ENCODE results near the gene BDNF.
A peak's percentile ranks its signal among the peaks of the same experiment; 100 is the strongest.
"Not testable (repeated sequence)": the region's sequence is repeated elsewhere in the genome, so short reads cannot be mapped to it uniquely, and the experiment has no call there.

BDNF gene

GRCh38 chr11:27705873-27706820, 5.9 kb upstream of the BDNF start:
- no peak for DNase-seq

DNA sequence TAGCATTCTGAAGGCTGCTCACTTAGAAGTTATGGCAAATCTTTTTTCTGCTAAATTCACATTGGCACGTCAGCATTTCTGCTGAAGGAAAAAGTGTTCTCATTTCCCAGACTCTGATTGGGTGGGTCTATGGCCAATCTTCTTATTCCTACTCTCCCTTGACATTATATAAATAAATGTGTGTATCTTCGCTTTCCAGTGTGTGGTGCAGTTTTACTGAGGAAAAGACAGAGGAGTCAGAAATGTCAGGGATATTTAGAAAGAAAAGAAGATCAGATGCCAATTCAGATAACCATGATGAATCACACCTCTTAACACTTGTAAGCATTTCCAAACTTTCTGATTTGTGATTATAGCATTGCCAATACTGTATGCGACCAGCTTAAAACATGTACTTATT, 3.2 kb upstream of the BDNF start:
- DNase-seq: no peak

DNA sequence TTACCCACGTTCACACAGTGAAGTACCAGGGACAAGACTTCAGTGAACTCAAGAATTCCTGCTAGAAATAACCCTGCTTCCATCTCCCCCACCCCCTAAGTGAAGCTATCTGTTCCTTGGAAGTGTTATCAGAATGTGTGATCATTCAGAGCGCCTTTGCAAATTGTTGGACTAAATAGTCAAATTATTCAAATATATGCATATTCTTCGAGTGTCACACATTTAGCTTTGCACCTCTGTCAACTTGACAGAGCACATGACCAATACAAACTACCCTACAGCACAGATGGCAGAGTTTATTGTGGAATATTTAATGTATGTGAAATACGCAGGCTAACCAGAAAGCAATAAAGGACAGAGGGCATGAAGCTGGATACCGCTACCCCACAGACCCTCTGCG, 2.6 kb upstream of the BDNF start:
- no peak for DNase-seq

DNA sequence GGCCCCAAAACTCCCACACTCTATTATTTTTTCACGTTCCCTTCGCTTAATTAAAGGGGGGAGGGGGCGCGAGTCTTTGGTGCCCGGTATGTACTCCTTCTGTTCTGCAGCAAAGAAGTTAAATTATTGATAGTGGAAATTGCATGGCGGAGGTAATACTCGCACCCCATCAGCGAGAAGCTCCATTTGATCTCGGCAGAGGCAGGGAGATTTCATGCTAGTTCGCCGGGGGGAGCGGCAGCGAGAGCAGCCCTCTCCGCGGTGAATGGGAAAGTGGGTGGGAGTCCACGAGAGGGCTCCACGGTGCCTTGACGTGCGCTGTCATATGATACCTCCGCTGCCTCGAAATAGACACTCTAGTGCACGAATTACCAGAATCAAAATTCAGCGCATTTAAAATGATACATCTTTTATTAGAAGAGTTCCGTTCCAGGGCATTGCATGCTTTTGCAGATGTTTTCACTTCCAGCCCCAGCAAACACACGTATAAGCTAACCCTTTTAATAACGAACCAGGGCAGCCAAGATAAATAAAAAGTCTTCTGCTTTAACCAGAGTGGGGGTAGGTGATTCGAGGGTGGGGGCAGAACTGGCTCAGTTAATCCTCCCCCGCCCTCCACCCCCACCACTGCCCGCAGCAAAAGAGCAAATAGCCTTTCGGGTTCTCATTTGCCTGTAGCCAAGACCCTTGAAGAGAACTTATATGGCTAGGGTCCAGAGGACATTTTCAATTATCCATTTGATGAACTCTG, 1.3 kb upstream of the BDNF start:
- no peak for DNase-seq

DNA sequence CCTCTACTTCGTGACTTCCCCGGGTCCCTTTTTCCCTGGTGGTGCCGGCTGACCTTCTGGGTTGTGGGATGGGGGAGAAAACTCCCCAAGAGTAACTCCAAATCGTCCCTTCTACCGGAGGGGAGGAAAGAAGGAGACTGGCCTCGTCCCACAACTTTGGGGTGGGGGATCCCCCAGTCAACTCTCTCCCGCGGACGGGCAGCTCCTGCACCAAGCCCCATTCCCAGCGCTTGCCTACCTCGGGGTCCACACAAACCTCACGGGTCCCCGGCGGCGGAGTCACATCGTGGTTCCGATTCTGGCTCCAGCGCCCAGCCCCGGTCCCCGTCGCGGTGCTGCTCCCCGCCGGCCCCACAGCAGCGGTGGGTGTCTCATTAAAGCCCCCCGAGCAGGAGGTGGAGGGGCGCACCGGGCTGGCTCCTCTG, 317 bp downstream of the BDNF start:
- DNase-seq: no peak

GRCh38 chr11:27699242-27699925, 871 bp downstream of the BDNF start:
- no peak for DNase-seq

GRCh38 chr11:27698872-27699241, 1.4 kb downstream of the BDNF start:
- peak; percentile 15 for DNase-seq

DNA sequence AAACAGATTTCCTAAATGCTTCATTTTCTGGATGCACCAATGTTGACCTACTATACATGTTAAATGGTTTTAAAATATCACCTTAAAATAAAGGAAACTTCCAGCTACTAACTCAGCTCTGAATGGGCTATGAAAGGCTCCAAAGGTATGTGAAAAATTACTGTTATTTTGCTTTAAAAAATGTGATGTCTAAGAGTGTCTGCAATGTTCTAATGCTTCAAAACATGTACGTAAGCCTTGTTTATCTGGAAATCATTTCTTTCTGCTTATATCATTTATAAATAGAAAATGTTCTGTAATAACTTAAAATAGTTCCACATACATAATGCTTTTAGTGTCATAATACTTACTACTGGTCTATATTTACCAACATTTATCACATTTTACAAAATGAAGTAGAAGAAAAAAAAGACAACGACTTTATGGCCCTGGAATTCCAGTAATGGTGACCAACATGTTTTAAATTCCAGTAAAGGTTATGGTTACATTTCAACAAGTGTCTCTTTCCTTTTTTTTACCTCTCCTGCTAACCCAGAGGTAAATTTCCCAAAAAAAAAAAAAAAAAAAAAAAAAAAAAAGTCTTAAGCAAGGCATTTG, 2.5 kb downstream of the BDNF start:
- DNase-seq: no peak

DNA sequence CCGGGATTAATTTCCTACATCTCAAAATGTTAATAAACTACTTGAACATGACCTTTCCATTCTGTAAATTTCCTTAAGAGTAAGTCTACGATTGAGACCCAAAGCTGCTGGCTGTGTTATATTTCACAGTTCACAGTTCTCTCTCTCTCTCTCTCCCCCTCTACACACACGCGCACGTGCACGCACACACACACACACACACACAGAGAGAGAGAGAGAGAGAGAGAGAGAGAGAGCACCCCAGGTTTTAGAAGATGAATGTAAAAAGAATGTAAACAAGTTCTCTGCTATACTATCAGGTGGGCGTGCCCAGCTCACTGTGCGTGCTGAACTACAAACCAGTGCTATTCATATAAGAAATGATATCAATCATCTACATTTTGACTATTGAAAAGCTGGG, 3.3 kb downstream of the BDNF start:
- DNase-seq: no peak

- DNase-seq: no peak
Measured at GRCh38 chr11:27696115-27696514, 4.1 kb downstream of the BDNF start.

DNA sequence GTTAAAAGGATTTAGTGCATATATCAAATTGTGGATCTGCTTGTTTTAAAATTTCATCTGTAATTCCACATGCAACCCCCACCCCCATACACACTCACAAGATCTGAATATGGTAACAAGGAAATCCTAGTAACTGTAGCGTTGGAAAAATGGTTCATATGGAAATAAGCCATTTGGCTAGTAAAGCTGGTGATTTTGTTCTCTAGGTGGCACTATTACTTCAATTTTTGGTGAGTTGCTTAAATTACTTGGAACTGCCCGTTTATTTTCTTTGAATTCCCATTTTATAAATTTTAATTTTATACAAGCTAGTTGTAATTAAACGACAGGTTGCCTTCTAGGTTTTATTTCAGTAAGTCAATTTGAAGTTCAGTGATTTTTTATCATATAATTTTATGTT, 5.3 kb downstream of the BDNF start:
- no peak for DNase-seq

DNA sequence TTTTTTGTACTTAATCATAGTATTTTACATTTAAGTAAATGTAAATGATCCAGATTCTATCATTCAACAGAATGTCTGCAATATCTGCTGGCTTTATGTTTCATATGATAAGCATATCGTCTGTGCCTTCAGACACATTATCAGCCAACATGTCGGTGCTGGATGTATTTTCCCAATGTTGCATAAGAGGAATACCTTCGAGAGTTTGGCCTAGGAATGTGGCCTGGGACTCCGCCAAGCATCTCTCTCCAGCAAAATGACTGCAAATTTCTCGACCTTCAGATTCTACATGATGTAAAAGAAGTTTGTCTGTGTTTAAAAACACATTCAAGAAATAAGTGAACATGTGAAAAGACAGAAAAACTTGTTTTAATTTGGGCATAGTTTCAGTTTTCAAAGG, 6.9 kb downstream of the BDNF start:
- no peak for DNase-seq

GRCh38 chr11:27692781-27693180, 7.5 kb downstream of the BDNF start:
- no peak for DNase-seq

DNA sequence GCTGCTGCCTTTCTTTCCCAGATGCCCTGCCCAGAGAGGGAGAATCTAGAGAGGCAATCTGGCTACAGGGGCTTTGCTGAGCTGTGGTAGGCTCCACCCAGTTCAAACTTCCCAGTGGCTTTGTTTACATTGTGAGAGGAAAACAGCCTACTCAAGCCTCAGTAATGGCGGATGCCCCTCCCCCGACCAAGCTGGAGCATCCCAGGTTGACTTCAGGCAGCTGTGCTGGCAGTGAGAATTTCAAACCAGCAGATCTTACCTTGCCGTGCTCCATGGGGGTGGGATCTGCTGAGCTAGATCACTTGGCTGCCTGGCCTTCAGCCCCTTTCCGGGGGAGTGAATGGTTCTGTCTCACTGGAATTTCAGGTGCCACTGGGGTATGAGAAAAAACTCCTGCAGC, 12.2 kb downstream of the BDNF start:
- DNase-seq: no peak

DNA sequence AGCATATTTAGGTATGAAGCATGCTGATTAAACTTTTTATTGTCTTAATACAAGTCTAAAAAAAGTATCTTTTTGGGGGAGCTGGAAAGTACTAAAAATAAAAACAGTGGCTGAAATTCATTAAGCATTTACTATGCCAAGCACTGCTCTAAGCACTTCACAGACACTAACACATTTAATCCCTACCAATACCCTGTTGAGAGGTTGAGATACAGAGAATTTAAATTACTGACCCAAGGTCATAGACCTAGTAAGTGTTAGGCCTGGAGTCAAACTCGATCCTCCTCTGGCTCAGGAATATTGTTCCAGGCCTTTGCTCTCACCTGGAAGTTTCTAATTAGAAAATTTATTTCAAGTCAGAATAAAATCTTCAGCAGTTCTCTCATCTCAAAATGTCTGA, 18.6 kb downstream of the BDNF start:
- no peak for DNase-seq

DNA sequence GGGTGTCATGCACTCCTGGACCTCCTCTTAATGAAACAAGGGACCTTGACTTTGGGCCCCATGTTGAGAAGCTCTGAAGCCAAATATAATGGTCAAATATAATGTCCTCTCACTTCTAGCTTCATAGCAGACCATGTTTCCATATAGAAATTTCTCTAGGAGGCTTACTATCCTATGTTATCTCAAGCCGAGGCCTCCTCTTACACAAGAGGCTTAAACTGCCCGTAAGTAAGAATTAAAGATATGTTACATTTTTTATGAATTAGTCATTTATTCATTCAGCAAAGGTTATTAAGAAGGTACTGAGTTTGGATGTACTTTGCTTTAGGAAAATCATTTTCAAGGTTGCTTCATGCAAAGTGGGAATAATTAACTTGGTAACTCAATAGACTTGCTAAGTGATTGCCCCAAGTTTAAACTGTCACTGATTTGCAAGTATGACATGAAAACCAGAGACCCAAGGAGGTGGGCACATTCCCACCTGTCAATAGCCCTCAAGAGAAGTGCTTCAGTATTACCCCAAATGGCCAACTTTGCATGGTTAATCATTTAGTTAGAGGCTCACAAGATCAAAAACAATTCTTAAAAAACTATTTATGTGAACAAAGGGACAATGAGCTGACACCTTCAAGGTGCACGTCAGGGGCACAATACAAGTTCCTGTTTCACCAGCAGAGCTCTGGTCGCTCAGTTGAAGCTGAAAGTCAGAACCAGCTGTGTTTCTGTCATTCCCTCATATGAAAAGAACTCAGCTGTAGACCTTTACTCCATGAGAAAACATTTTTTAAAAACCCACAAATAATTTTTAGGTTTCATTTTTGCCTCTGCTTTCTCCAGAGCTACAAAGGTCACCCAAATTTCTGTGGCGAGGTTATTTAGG, 20.9 kb downstream of the BDNF start:
- DNase-seq: no peak

DNA sequence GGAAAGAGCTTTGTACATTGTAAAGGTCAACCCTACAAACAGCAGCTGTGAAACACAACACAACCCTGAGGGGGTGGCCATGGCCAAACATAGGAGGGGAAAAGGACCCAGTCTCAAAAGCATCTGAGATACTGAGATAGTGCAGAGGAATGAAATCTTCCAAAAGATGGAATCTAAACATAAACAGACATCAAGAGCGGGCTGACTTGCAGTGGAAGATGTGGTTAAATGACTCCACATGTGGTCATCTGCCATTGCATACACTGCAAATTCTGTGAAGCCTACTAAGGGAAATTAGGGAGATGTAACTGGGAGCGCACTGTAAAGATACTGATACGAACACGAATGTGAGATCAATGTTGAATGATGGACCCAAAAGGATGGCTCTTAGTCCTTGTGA, 22.0 kb downstream of the BDNF start:
- no peak for DNase-seq

GRCh38 chr11:27677108-27677507, 23.1 kb downstream of the BDNF start:
- DNase-seq: no peak

GRCh38 chr11:27673979-27674663, 26.1 kb downstream of the BDNF start:
- DNase-seq: no peak

- DNase-seq: no peak
Measured at GRCh38 chr11:27672836-27673464, 27.3 kb downstream of the BDNF start.

DNA sequence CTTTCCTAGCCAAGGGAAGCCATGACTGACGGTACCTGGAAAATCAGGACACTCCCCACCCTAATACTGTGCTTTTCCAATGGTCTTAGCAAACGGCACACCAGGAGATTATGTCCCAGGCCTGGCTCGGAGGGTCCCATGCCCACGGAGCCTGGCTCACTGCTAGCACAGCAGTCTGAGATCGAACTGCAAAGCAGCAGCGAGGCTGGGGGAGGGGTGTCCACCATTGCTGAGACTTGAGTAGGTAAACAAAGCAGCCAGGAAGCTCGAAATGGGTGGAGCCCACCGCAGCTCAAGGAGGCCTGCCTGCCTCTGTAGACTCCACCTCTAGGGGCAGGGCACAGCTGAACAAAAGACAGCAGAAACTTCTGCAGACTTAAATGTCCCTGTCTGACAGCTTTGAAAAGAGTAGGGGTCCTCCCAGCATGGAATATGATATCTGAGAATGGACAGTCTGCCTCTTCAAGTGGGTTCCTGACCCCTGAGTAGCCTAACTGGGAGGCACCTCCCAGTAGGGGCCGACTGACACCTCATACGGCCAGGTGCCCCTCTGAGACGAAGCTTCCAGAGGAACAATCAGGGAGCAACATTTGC, 34.6 kb downstream of the BDNF start:
- DNase-seq: not testable (repeated sequence)

All from NCI-H510A treated with DMSO at 0.1 percent for 48 hours (cell line).